Stimulated activated CD8-positive, alpha-beta memory T cell treated with anti-CD3 and anti-CD28 coated beads, Interleukin-7, amount 100 ng/mL, for 1 hour (primary cell): Measurements from ENCODE around the gene TMEM270.
"Not testable (repeated sequence)": the region's sequence is repeated elsewhere in the genome, so short reads cannot be mapped to it uniquely, and the experiment has no call there.

Experiments used
- DNase-seq, 2 donors: peaks; one replicate each; pipeline ENCODE4 v3.0.0-alpha.2; 2020; ENCODE audit warnings: low read depth in 2 of 2

TMEM270 gene, protein sequence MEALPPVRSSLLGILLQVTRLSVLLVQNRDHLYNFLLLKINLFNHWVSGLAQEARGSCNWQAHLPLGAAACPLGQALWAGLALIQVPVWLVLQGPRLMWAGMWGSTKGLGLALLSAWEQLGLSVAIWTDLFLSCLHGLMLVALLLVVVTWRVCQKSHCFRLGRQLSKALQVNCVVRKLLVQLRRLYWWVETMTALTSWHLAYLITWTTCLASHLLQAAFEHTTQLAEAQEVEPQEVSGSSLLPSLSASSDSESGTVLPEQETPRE

GRCh38 chr7:73860859-73861258, at the start of gene TMEM270:
TMEM270 (plus strand) TSS chr7:73861159; CDS start chr7:73861195, 36 bp downstream.
- DNase-seq, result no peak

DNA sequence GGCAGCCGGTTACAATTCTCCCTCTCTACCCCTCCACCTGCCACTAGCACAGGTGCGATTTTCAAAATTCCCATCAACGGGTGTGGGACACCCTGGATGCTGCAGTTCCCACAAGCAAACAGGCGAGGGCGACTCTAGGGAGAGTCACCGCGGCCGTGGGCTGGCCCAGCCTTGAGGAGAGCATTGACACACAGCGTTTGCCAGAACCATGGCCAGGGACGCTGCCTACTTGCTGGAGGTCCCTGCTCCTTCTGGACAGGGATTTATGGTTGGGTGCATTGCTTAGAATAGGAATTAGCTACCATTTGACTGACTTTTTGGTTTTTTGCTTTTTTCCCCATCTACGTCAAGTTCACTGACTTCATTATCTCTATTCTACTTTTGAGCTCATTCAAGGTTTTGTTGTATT, 49.2 kb upstream of the TMEM270 start:
- peak in 1 of 2 donors; percentile 34 for DNase-seq

GRCh38 chr7:73812996-73813395, 48.0 kb upstream of the TMEM270 start:
- no peak for DNase-seq

GRCh38 chr7:73815436-73815835, 45.5 kb upstream of the TMEM270 start:
- DNase-seq, result no peak

GRCh38 chr7:73817121-73817520, 43.8 kb upstream of the TMEM270 start:
- no peak for DNase-seq

DNA sequence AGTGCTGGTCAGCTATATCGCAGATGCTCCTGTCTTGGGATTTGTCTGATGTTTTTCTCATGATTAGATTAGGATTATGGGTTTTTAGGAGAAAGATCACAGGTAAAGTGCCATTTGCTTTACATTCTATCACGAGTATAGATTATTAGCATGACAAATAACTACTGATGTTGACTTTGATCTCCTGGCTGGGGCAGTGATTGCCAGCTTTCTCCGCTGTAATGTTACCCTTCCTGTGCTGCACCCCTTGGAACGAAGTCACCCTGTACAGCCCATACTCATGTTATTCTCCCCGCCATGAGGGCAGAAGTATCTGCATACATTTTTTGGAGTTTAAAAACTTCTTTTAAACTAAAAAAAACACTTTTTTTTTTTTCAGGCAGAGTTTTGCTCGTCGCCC, 40.9 kb upstream of the TMEM270 start:
- DNase-seq, result no peak

DNA sequence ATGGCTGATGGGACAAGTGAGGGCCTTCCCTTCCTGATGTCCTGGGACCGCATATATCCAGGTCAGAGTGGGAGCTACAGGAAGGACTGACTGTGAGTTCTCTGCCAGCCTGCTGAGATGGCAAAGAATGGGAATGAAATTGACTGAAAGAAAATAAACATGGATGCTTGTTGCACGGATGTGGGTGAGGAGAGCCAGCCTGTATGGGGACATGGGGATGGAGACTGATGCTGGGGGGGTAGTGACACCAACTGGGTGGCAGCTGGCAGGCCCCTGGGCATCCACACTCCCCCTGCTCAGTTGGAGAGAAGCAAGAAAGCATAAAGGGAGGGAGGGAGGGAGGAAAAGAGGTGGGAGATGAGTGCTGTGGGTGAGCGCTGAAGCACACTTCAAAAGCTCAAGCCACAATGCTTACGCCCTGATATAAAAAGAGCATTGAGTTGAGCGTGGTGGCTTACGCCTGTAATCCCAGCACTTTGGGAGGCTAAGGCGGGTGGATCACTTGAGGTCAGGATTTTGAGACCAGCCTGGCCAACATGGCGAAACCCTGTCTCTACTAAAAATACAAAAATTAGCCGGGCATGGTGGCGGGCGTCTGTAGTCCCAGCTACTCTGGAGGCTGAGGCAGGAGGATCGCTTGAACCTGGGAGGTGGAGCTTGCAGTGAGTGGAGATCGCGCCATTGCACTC, 39.2 kb upstream of the TMEM270 start:
- DNase-seq, result not testable (repeated sequence)

GRCh38 chr7:73822319-73823173, 38.4 kb upstream of the TMEM270 start:
- DNase-seq, result no peak

- DNase-seq, result no peak
Observed at GRCh38 chr7:73823257-73823656, 37.7 kb upstream of the TMEM270 start.

DNA sequence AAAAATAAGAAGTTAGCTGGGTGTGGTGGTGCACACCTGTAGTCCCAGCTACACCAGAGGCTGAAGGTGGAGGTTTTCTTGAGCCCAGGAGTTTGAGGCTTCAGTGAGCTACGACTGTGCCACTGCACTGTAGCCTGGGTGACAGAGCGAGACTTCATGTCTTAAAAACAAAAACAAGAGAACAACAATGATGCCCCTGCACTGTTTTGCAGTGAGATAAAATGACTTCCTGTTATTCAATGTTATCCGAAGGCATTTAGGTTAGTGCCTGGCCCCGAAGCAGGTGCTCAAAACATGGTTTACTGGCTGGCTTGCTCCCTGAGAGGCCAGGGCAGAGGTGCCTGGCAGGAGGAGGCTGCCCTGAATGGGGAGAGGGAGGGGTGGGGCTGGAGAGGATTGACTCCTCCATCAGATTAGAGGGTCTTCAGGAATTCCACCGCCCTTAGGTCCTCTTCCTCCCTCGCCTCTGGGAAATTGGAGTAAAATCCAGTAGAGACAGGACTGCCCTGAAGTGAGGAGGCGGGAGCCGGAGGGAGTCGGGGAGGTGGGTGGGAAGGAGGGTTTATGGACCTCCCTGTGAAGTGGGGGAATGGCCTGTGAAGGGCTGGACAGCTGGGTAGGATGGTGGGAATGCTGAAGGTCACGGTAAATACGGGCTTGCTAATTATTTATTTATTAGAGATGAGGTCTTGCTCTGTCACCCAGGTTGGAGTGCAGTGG, 36.9 kb upstream of the TMEM270 start:
- DNase-seq, result no peak

- DNase-seq, result no peak
Observed at GRCh38 chr7:73824986-73825385, 36.0 kb upstream of the TMEM270 start.

GRCh38 chr7:73827567-73828106, 33.3 kb upstream of the TMEM270 start:
- DNase-seq, result no peak

GRCh38 chr7:73828107-73828803, 32.7 kb upstream of the TMEM270 start:
- DNase-seq, result no peak

DNA sequence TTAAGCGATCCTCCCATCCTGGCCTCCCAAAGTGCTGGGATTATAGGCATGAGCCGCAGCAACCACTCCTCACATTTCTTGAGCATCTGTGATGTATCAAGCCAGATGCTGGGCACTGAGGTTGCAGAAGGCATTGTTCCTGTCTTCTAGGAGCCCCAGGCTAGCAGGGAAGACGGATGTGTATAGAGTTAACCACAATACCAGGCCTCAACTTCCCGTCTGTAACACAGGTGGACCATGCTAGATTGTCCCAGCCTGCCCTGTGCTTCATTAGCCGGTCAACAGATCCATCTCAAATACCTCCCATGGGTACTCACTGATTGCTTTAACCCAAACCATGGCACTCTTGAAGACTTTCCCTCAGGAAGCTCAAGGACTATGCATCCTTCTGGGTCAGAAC, 32.0 kb upstream of the TMEM270 start:
- no peak for DNase-seq

GRCh38 chr7:73829505-73829904, 31.5 kb upstream of the TMEM270 start:
- no peak for DNase-seq

- DNase-seq, result no peak
Observed at GRCh38 chr7:73829921-73830680, 30.9 kb upstream of the TMEM270 start.

DNA sequence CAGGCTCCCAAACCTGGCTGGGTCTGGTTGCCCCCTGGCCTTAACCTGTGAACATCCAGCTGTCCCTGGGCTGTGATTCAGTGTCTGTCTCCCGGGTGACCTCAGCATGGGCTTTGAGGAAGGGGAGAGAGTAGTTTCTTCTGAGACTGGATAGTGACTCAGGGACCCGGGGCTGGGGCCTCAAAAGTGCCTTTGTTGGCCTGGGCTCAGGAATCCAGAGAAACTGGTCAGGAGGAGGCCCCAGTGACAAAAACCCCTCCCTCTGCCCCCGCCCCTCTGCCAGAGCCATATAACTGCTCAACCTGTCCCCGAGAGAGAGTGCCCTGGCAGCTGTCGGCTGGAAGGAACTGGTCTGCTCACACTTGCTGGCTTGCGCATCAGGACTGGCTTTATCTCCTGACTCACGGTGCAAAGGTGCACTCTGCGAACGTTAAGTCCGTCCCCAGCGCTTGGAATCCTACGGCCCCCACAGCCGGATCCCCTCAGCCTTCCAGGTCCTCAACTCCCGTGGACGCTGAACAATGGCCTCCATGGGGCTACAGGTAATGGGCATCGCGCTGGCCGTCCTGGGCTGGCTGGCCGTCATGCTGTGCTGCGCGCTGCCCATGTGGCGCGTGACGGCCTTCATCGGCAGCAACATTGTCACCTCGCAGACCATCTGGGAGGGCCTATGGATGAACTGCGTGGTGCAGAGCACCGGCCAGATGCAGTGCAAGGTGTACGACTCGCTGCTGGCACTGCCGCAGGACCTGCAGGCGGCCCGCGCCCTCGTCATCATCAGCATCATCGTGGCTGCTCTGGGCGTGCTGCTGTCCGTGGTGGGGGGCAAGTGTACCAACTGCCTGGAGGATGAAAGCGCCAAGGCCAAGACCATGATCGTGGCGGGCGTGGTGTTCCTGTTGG, 30.0 kb upstream of the TMEM270 start, which contains the start of gene CLDN4:
Gene CLDN4, plus strand, starts transcription at position 316 of the 903 bp plus-strand sequence. Its CDS starts 206 bp downstream, at position 522.
- no peak for DNase-seq

DNA sequence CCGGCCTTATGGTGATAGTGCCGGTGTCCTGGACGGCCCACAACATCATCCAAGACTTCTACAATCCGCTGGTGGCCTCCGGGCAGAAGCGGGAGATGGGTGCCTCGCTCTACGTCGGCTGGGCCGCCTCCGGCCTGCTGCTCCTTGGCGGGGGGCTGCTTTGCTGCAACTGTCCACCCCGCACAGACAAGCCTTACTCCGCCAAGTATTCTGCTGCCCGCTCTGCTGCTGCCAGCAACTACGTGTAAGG, 29.4 kb upstream of the TMEM270 start:
- no peak for DNase-seq
